Adrenal gland (tissue), 12 donors: Measurements from ENCODE around the gene CHPT1. TPM values are rescaled to one million over a fixed set of nuclear protein-coding genes. Genes with fewer than 3 reads are reported as not detected.

Experiments used
- DNase-seq, 7 donors: peaks; one replicate each; pipeline ENCODE4 v3.0.0-alpha.2; 2019 to 2020
- H3K27ac ChIP-seq, 5 donors: fragments of 200-600 bp; sonication (generic) in 4 of 5; 1 replicate in 3 of 5; 2 replicates in 2 of 5; pipeline versions ENCODE4 v1.5.1 to v1.8.0; 2016 to 2020; ENCODE audit warnings: mild to moderate bottlenecking in 1 of 5
- H3K27me3 ChIP-seq: fragments of 200-600 bp; 2 replicates; pipeline ENCODE4 v1.8.0; 2021
- H3K36me3 ChIP-seq, 2 donors: fragments of 200-600 bp; replicated peaks in 1 of 2; 1 replicate in 1 of 2; 2 replicates in 1 of 2; pipeline versions ENCODE4 v1.5.1 to v1.8.0; 2018 to 2022
- H3K4me1 ChIP-seq, 2 donors: fragments of 200-600 bp; replicated peaks in 1 of 2; 1 replicate in 1 of 2; 2 replicates in 1 of 2; pipeline versions ENCODE4 v1.5.1 to v1.8.0; 2018 to 2021
- H3K4me3 ChIP-seq, 4 donors: fragments of 200-600 bp; sonication (generic) in 3 of 4; one replicate each; pipeline ENCODE4 v1.5.1; 2016 to 2018
- H3K9me3 ChIP-seq, 3 donors: fragments of 200-600 bp; sonication (generic) in 1 of 3; replicated peaks in 1 of 3; 1 replicate in 2 of 3; 2 replicates in 1 of 3; pipeline versions ENCODE4 v1.5.1 to v1.8.0; 2016 to 2021
- CTCF ChIP-seq, 6 experiments: fragments of 450-650 bp in 4 of 6; fragments of 200-600 bp in 2 of 6; sonication (generic) in 1 of 6; IDR thresholded peaks; 1 replicate in 5 of 6; 2 replicates in 1 of 6; pipeline versions ENCODE4 v1.5.1 to v1.8.0; 2016 to 2021; ENCODE audit warnings: antibody characterized with exemption in 6 of 6, mild to moderate bottlenecking in 2 of 6, moderate library complexity in 1 of 6
- POLR2A ChIP-seq, 2 donors: fragments of 450-650 bp; IDR thresholded peaks; one replicate each; pipeline ENCODE4 v1.6.1; 2017; ENCODE audit warnings: antibody characterized with exemption in 2 of 2, mild to moderate bottlenecking in 2 of 2, moderate library complexity in 1 of 2
- WGBS, 4 donors: extraction: QIAGEN DNeasy Blood & Tissue Kit in 2 of 4; methylation state at CpG; one replicate each; pipeline versions ENCODE4 v1.1.5 to v1.1.7; 2013 to 2017; 5-methylcytosine and 5-hydroxymethylcytosine counted together
- intact Hi-C, 2 donors: fragments of 100-400 bp; cut with DNase I; formaldehyde crosslinking; loops; one replicate each; pipeline versions ENCODE4 v1.14.1 to v1.15.0; 2022 to 2023
- polyA plus RNA-seq, 3 donors: library from polyadenylated mRNA; stranded (reverse); fragments of 200-250 nt in 2 of 3; fragments of 350-450 nt in 1 of 3; fragmentation: Illumina TruSeq in 1 of 3; extraction: RNeasy Lipid Tissue Mini Kit (QIAGEN cat#74804) in 1 of 3; gene quantifications; one replicate each; pipeline ENCODE4 v1.2.3, GENCODE V29; 2013 to 2014
- total RNA-seq, 9 donors: library from RNA; depleted of rRNA in 4 of 9; stranded (reverse); fragments of >200 nt in 4 of 9; fragments of 120-200 nt in 1 of 9; fragmentation: NEBNext Ultra II Directional in 1 of 9; extraction: Animal tissue kit (Norgen Biotek cat#: 25700) in 1 of 9; gene quantifications; one replicate each; pipeline versions ENCODE4 v1.1.0 to v1.2.4, GENCODE V29; 2013 to 2023
- donor health status: healthy with polysubstance abuse.
- donor health status: Bipolar disorder and iron deficiency.
- donor health status: DM: yes; HTN: yes; CAD: no.
- donor health status: DM: no; HTN: no; CAD: no.
- donor health status: DM: no; HTN: no; CAD: no.
- donor health status: DM: yes; HTN: yes; CAD: no.

Gene CHPT1
- total and polyA plus RNA-seq, 12 donors, result 20.4 to 190 (median 90.6) TPM

- no peaks in the 10 kb centered on the region for H3K27me3 ChIP-seq
- no peak overlapping the region for H3K27ac ChIP-seq
- no peak for DNase-seq
- TF ChIP-seq CTCF (IDR thresholded peaks at IDR 0.05) (no peak), POLR2A (IDR thresholded peaks at IDR 0.05) (no peak)
- H3K4me3 ChIP-seq, result no peak overlapping the region
- H3K4me1 ChIP-seq, result no peaks in the 10 kb centered on the region
- intact Hi-C loops, result no loop called here
- no peaks in the 10 kb centered on the region for H3K9me3 ChIP-seq
- peaks cover 0 to 33% of the 10 kb centered on the region in 2 donors for H3K36me3 ChIP-seq
- WGBS, 4 donors, result 85 to 98% (median 93%) methylated on average over 4 of the region's 4 CpGs
Measured at GRCh38 chr12:101749657-101750056, 52.2 kb downstream of the CHPT1 start.

DNA sequence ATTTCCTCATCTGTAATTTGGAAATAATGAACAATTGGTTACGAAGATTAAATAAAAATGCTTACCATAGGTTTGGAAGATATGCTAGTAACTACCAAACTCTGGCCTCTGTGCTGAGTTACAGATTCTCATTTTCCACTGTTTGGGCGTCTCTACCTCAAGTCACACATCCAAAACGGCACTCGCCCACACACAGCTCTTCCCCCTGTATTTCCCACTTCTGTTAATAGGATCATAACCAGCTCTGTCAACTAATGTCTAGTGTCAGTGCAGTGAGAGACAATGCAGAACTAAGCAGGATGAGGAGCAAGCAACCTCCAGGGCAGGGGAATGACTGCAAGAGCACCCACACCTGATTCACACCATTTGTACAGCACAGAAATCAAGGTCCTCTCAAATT lies 52.7 kb downstream of the CHPT1 start:
- H3K36me3 ChIP-seq, result peaks cover 0 to 33% of the 10 kb centered on the region in 2 donors

GRCh38 chr12:101759396-101760047 lies 62.1 kb downstream of the CHPT1 start:
- Histone ChIP-seq H3K4me1 (no peaks in the 10 kb centered on the region), H3K27me3 (no peaks in the 10 kb centered on the region), H3K9me3 (no peaks in the 10 kb centered on the region), H3K27ac (no peak overlapping the region), H3K36me3 (peaks cover 0 to 3% of the 10 kb centered on the region in 2 donors), H3K4me3 (no peak overlapping the region)
- WGBS, 4 donors, result 57 to 63% (median 59%) methylated on average over 5 of the region's 5 CpGs
- no peak for TF ChIP-seq POLR2A (IDR thresholded peaks at IDR 0.05)
- peak; percentile 74 to 83 (median 78) for TF ChIP-seq CTCF (IDR thresholded peaks at IDR 0.05)
- peak in 1 of 7 donors; percentile 31 for DNase-seq
- intact Hi-C loops, result loop anchor here in 1 of 2 donors (5.0 kb wide), 1 partner anchor 82 kb away; no protein-coding TSS in a partner anchor

More for the DNA sequence above, 52.7 kb downstream of the CHPT1 start:
- intact Hi-C loops, result no loop called here
- H3K4me1 ChIP-seq, result no peaks in the 10 kb centered on the region
- WGBS, 4 donors, result 92 to 94% (median 93%) methylated on average over 4 of the region's 4 CpGs
- no peak overlapping the region for H3K27ac ChIP-seq
- no peak overlapping the region for H3K4me3 ChIP-seq
- no peaks in the 10 kb centered on the region for H3K9me3 ChIP-seq
- no peak for DNase-seq
- no peaks in the 10 kb centered on the region for H3K27me3 ChIP-seq
- TF ChIP-seq CTCF (IDR thresholded peaks at IDR 0.05) (no peak), POLR2A (IDR thresholded peaks at IDR 0.05) (no peak)

DNA sequence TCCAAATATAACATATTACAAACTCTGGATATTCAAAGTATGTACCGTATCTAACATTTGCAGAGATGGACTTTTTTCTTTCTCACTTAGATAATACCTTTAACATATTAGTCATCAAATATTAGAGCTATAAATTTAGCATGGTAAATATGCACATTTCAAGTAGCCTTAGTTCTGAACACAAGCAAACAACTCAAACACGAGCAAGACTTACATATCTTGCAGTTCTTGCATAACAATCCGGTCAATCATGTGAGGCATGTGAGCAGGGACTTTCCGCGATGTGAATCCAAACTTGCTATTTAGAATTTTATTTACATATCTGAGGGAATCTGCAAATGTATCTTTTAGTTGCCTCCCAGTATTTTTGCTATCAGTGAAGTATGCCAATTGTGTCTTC lies 63.9 kb downstream of the CHPT1 start:
- Histone ChIP-seq H3K36me3 (peaks cover 0 to 3% of the 10 kb centered on the region in 2 donors), H3K9me3 (no peaks in the 10 kb centered on the region), H3K27ac (no peak overlapping the region), H3K4me1 (no peaks in the 10 kb centered on the region), H3K27me3 (no peaks in the 10 kb centered on the region), H3K4me3 (no peak overlapping the region)
- WGBS, 4 donors, result 78 to 89% (median 81%) methylated on average over 5 of the region's 5 CpGs
- TF ChIP-seq POLR2A (IDR thresholded peaks at IDR 0.05), result no peak
- TF ChIP-seq CTCF (IDR thresholded peaks at IDR 0.05), result no peak
- no peak for DNase-seq
- intact Hi-C loops, result no loop called here
